HCT116 (cell line): ENCODE data around the gene TMPRSS3. TPM values are rescaled to one million over a fixed set of nuclear protein-coding genes. Genes with fewer than 3 reads are reported as not detected.

ENCODE experiments used
- ATAC-seq: fragments of 200-7000 bp; cut with Tn5 transposase; 2 replicates; pipeline ENCODE4 v1.9.1; 2020; ENCODE audit warnings: mild to moderate bottlenecking, moderate library complexity
- BruUV-seq: library from RNA; stranded (reverse); fragments of 400-500 nt; replicated peaks from 2 replicates; lab custom pipeline; 2021; lab: Mats Ljungman, UMichigan
- CTCF ChIA-PET: fragments of 300-600 bp; sonication (Branson Sonifier 250); formaldehyde crosslinking; loops from one replicate; lab custom pipeline; 2021; ENCODE audit warnings: antibody characterized with exemption; lab: Charles Lee
- POLR2A ChIA-PET: fragments of 300-600, 350-600 bp; sonication (Branson Sonifier 250); formaldehyde crosslinking; loops from one replicate; lab custom pipeline; 2021; ENCODE audit warnings: antibody characterized with exemption; lab: Charles Lee
- RAD21 ChIA-PET, 2 experiments: fragments of 300-600 bp; sonication (Branson Sonifier 250); formaldehyde crosslinking; loops; one replicate each; lab custom pipeline; 2023; ENCODE audit warnings: low total read pairs in 2 of 2; ENCODE audit not compliant: uncharacterized antibody in 2 of 2, unreplicated experiment in 2 of 2, low non-redundant PET in 1 of 2; lab: Charles Lee
- DNase-seq: peaks from one replicate; pipeline ENCODE4 v3.0.0-alpha.2; 2010; ENCODE audit warnings: low read depth, low spot score
- H2AFZ ChIP-seq: fragments of 200-600 bp; shearing (Covaris generic), sonication (generic); 2 replicates; pipeline ENCODE4 v1.6.1; 2017; ENCODE audit warnings: low read depth, mixed run types, mixed read lengths, antibody characterized with exemption, low read length; ENCODE audit not compliant: poor library complexity, severe bottlenecking
- H3K27ac ChIP-seq: 2 replicates; pipeline ENCODE4 v1.5.1; 2012; ENCODE audit warnings: low read depth, low read length
- H3K27me3 ChIP-seq: fragments of 200-600 bp; sonication (generic); 2 replicates; pipeline ENCODE4 v1.6.1; 2016; ENCODE audit warnings: mixed run types, low read length, mixed read lengths; ENCODE audit not compliant: insufficient read depth
- H3K36me3 ChIP-seq, 2 experiments: fragments of 200-500 bp in 1 of 2; fragments of 200-600 bp in 1 of 2; sonication (Bioruptor generic) in 1 of 2; sonication (generic) in 1 of 2; 2 replicates each; pipeline versions ENCODE4 v1.5.1 to v1.6.1; 2014 to 2016; ENCODE audit warnings: low read length in 2 of 2, inconsistent platforms in 1 of 2, mixed read lengths in 1 of 2, mixed run types in 1 of 2; ENCODE audit not compliant: insufficient read depth in 2 of 2, control insufficient read depth in 1 of 2
- H3K4me1 ChIP-seq, 2 experiments: fragments of 200-600 bp in 1 of 2; sonication (generic) in 1 of 2; 2 replicates each; pipeline versions ENCODE4 v1.5.1 to v1.6.1; 2012 to 2017; ENCODE audit warnings: low read length in 2 of 2, inconsistent platforms in 1 of 2, mild to moderate bottlenecking in 1 of 2, mixed read lengths in 1 of 2, mixed run types in 1 of 2, moderate library complexity in 1 of 2; ENCODE audit not compliant: insufficient read depth in 2 of 2, control insufficient read depth in 1 of 2
- H3K4me2 ChIP-seq: fragments of 200-600 bp; sonication (generic); 2 replicates; pipeline ENCODE4 v1.6.1; 2017; ENCODE audit warnings: mixed run types, low read length, mixed read lengths
- H3K4me3 ChIP-seq, 2 experiments: fragments of 200-600 bp in 1 of 2; sonication (generic) in 1 of 2; replicated peaks in 1 of 2; 2 replicates each; pipeline ENCODE4 v1.5.1; 2011 to 2016; ENCODE audit warnings: low read length in 2 of 2, control low read depth in 1 of 2, low read depth in 1 of 2, mild to moderate bottlenecking in 1 of 2, mixed read lengths in 1 of 2, mixed run types in 1 of 2
- H3K79me2 ChIP-seq: fragments of 200-600 bp; sonication (generic); 2 replicates; pipeline ENCODE4 v1.6.1; 2017; ENCODE audit warnings: mild to moderate bottlenecking, mixed run types, low read length, moderate library complexity, mixed read lengths; ENCODE audit not compliant: insufficient read depth
- H3K9ac ChIP-seq: fragments of 200-600 bp; sonication (generic); 2 replicates; pipeline ENCODE4 v1.6.1; 2016; ENCODE audit warnings: low read length, mixed read lengths
- H3K9me2 ChIP-seq: fragments of 200-600 bp; sonication (generic), shearing (Covaris generic); 2 replicates; pipeline ENCODE4 v1.6.1; 2017; ENCODE audit warnings: mixed run types, mild to moderate bottlenecking, moderate library complexity; ENCODE audit not compliant: insufficient read depth
- H3K9me3 ChIP-seq, 2 experiments: fragments of 200-500 bp in 1 of 2; fragments of 200-600 bp in 1 of 2; sonication (Bioruptor generic) in 1 of 2; sonication (generic) in 1 of 2; 2 replicates each; pipeline ENCODE4 v1.6.1; 2014 to 2017; ENCODE audit warnings: low read length in 2 of 2, mixed read lengths in 2 of 2, inconsistent platforms in 1 of 2, low read depth in 1 of 2, mild to moderate bottlenecking in 1 of 2, mixed run types in 1 of 2, moderate library complexity in 1 of 2; ENCODE audit not compliant: control insufficient read depth in 1 of 2, insufficient read depth in 1 of 2
- H4K20me1 ChIP-seq: fragments of 200-600 bp; sonication (generic), shearing (Covaris generic); 2 replicates; pipeline ENCODE4 v1.6.1; 2017; ENCODE audit warnings: mixed run types, mild to moderate bottlenecking, moderate library complexity; ENCODE audit not compliant: insufficient read depth
- CEBPB ChIP-seq: IDR thresholded peaks from 2 replicates; pipeline ENCODE4 v1.6.1; 2012; ENCODE audit warnings: low read depth
- EGR1 ChIP-seq: IDR thresholded peaks from 2 replicates; pipeline ENCODE4 v1.6.1; 2012; ENCODE audit warnings: low read depth
- ELF1 ChIP-seq: IDR thresholded peaks from 2 replicates; pipeline ENCODE4 v1.6.1; 2012; ENCODE audit warnings: low read depth, borderline replicate concordance
- EZH2 ChIP-seq: fragments of 200-600 bp; sonication (generic); IDR thresholded peaks from 2 replicates; pipeline ENCODE4 v1.6.1; 2017; ENCODE audit warnings: antibody characterized with exemption, mixed run types
- EZH2phosphoT487 ChIP-seq: fragments of 200-600 bp; IDR thresholded peaks from 2 replicates; pipeline ENCODE4 v1.6.1; 2018; ENCODE audit warnings: antibody characterized with exemption, borderline replicate concordance
- FOSL1 ChIP-seq: IDR thresholded peaks from 2 replicates; pipeline ENCODE4 v1.6.1; 2012; ENCODE audit warnings: low read depth
- JUND ChIP-seq: IDR thresholded peaks from 2 replicates; pipeline ENCODE4 v1.6.1; 2012
- MAX ChIP-seq: IDR thresholded peaks from 2 replicates; pipeline ENCODE4 v1.6.1; 2012
- POLR2A ChIP-seq: IDR thresholded peaks from 2 replicates; pipeline ENCODE4 v1.7.0; 2011; ENCODE audit warnings: borderline replicate concordance; ENCODE audit not compliant: insufficient read depth, insufficient read length; ENCODE audit errors: extremely low read depth
- POLR2AphosphoS5 ChIP-seq: IDR thresholded peaks from 2 replicates; pipeline ENCODE4 v1.6.1; 2011; ENCODE audit warnings: mild to moderate bottlenecking, low read depth, low read length, moderate library complexity
- RAD21 ChIP-seq: IDR thresholded peaks from 2 replicates; pipeline ENCODE4 v1.6.1; 2012; ENCODE audit warnings: low read depth, mild to moderate bottlenecking
- SIN3A ChIP-seq: IDR thresholded peaks from 2 replicates; pipeline ENCODE4 v1.6.1; 2012; ENCODE audit warnings: low read depth
- SP1 ChIP-seq: IDR thresholded peaks from 2 replicates; pipeline ENCODE4 v1.6.1; 2012; ENCODE audit warnings: low read depth
- TCF7L2 ChIP-seq: IDR thresholded peaks from 2 replicates; pipeline ENCODE4 v1.7.0; 2011; ENCODE audit warnings: borderline replicate concordance, inconsistent platforms; ENCODE audit not compliant: insufficient read depth, insufficient read length; ENCODE audit errors: extremely low read depth
- YY1 ChIP-seq: IDR thresholded peaks from 2 replicates; pipeline ENCODE4 v1.6.1; 2011; ENCODE audit warnings: low read length, low read depth, moderate library complexity, mild to moderate bottlenecking; ENCODE audit not compliant: insufficient replicate concordance; ENCODE audit errors: extremely low read depth
- ZBTB33 ChIP-seq: IDR thresholded peaks from 2 replicates; pipeline ENCODE4 v1.6.1; 2011; ENCODE audit warnings: mild to moderate bottlenecking, low read length, moderate library complexity; ENCODE audit not compliant: insufficient replicate concordance; ENCODE audit errors: extremely low read depth
- ZFX ChIP-seq: fragments of 450-650 bp; IDR thresholded peaks from 2 replicates; pipeline ENCODE4 v1.6.1; 2017
- intact Hi-C: fragments of 100-400 bp; cut with micrococcal nuclease; formaldehyde crosslinking; loops from 2 replicates; pipeline ENCODE4 v1.10.0; 2022
- total RNA-seq: library from RNA; stranded (reverse); gene quantifications from one replicate; pipeline ENCODE4 v1.2.1, GENCODE V29; 2021; ENCODE audit not compliant: unreplicated experiment
- TF ChIP-seq, protein P1 (sequence below): IDR thresholded peaks from 2 replicates; pipeline ENCODE4 v1.6.1; 2012
- TF ChIP-seq, protein P2 (sequence below), 3 experiments: fragments of 200-600 bp in 1 of 3; sonication (generic) in 1 of 3; IDR thresholded peaks in 2 of 3; conservative IDR thresholded peaks in 1 of 3; 2 replicates each; pipeline ENCODE4 v1.5.1; 2012 to 2017; ENCODE audit warnings: low read depth in 2 of 3, low read length in 2 of 3, antibody characterized with exemption in 1 of 3, borderline replicate concordance in 1 of 3, control low read depth in 1 of 3, mild to moderate bottlenecking in 1 of 3, mixed read lengths in 1 of 3, mixed run types in 1 of 3, moderate library complexity in 1 of 3; ENCODE audit not compliant: insufficient read depth in 1 of 3

Gene TMPRSS3
- total RNA-seq, 1 experiment from 2014 or later = not detected

DNA sequence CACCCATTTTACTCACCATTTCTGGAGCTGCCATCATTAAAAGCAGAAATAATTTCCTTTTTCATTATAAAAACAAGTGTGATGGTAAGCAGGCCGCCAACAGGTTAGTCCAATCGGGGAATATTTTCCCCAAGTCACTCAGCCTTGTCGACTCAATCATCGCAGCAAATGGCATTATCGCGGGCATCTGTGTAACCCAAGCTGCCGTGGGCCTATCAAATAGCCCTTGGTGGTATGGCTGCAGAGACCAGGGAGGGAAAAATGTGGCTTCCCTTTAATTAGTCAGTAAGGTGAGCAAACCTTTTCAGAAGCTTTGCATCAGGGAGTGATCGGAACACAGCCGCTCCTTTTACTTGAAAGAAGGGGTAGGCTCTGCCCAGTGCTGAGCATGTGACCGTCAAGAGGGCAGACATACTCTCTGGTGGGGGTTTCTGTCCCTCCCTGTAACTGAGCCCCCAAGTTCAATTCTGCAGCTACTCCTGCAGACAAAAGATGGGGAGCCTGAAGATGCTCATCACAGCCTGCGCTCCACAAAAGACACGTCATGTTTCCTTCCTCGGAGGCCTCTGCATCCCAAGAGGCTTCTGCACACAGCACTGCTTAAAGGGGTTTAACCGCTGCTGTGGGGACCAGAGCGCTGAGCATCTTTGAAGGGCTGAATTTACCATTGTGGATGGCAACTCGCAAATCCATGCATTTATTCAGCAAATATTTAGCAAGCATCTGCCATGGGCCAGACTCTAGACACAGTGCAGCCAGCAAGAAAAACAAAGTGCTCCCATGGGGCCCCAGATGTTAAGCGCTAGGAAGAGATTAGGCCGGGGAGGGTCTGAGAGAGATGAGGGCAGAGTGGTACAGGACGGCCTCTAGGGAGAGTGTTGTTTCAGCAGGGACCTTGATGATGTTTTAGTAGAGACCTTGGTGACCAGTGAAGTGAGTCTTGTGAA lies 1.2 kb upstream of the TMPRSS3 start:
- ChIA-PET RAD21 (no interaction called here), CTCF (no interaction called here), POLR2A (no interaction called here)
- intact Hi-C loops = no loop called here
- H3K9me3 ChIP-seq = no peaks in the 10 kb centered on the region
- no peak overlapping the region for H3K27ac ChIP-seq
- DNase-seq (no peak), ATAC-seq (no peak)
- H3K79me2 ChIP-seq = no peaks in the 10 kb centered on the region
- H3K27me3 ChIP-seq = no peaks in the 10 kb centered on the region
- TF ChIP-seq MAX = no peak
- TF ChIP-seq EGR1 = no peak
- no peak for TF ChIP-seq JUND
- TF ChIP-seq, protein P1, sequence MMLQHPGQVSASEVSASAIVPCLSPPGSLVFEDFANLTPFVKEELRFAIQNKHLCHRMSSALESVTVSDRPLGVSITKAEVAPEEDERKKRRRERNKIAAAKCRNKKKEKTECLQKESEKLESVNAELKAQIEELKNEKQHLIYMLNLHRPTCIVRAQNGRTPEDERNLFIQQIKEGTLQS = no peak
- TF ChIP-seq, protein P2, sequence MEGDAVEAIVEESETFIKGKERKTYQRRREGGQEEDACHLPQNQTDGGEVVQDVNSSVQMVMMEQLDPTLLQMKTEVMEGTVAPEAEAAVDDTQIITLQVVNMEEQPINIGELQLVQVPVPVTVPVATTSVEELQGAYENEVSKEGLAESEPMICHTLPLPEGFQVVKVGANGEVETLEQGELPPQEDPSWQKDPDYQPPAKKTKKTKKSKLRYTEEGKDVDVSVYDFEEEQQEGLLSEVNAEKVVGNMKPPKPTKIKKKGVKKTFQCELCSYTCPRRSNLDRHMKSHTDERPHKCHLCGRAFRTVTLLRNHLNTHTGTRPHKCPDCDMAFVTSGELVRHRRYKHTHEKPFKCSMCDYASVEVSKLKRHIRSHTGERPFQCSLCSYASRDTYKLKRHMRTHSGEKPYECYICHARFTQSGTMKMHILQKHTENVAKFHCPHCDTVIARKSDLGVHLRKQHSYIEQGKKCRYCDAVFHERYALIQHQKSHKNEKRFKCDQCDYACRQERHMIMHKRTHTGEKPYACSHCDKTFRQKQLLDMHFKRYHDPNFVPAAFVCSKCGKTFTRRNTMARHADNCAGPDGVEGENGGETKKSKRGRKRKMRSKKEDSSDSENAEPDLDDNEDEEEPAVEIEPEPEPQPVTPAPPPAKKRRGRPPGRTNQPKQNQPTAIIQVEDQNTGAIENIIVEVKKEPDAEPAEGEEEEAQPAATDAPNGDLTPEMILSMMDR (IDR thresholded peaks at IDR 0.05 in 2 of 3, conservative IDR thresholded peaks at IDR 0.05 in 1 of 3; ENCODE audit: borderline replicate concordance in 1 of 3, insufficient read depth in 1 of 3, low read depth in 2 of 3, low read length in 2 of 3) = no peak
- TF ChIP-seq ZBTB33 = no peak
- TF ChIP-seq SIN3A = no peak
- no peak for TF ChIP-seq EZH2
- TF ChIP-seq TCF7L2 = no peak
- TF ChIP-seq SP1 = no peak
- TF ChIP-seq ELF1 = no peak
- no peak for TF ChIP-seq POLR2AphosphoS5
- no peak for TF ChIP-seq FOSL1
- TF ChIP-seq RAD21 = no peak
- no peak for TF ChIP-seq POLR2A
- no peak for TF ChIP-seq ZFX
- TF ChIP-seq CEBPB = no peak
- TF ChIP-seq EZH2phosphoT487 = no peak
- TF ChIP-seq YY1 = no peak
- H3K9ac ChIP-seq = no peak overlapping the region
- no TSS peak for BruUV-seq
- no peaks in the 10 kb centered on the region for H3K9me2 ChIP-seq
- H3K4me2 ChIP-seq = no peak overlapping the region
- no peaks in the 10 kb centered on the region for H3K36me3 ChIP-seq
- H4K20me1 ChIP-seq = no peaks in the 10 kb centered on the region
- no peak overlapping the region for H3K4me3 ChIP-seq
- no peak overlapping the region for H2AFZ ChIP-seq
- no peaks in the 10 kb centered on the region for H3K4me1 ChIP-seq
